OCI-LY1 (cell line): ENCODE results near the gene SENP2.

ENCODE experiments used
- H2AFZ ChIP-seq: fragments of 200-600 bp; sonication (generic), shearing (Covaris generic); 2 replicates; pipeline ENCODE4 v1.6.0; 2014; ENCODE audit warnings: antibody characterized with exemption, mild to moderate bottlenecking, low read length
- H3F3A ChIP-seq: fragments of 200-600 bp; sonication (generic), shearing (Covaris generic); 2 replicates; pipeline ENCODE4 v1.6.0; 2014; ENCODE audit warnings: mild to moderate bottlenecking, antibody characterized with exemption, low read length, moderate library complexity; ENCODE audit not compliant: insufficient read depth
- H3K27ac ChIP-seq: fragments of 200-600 bp; sonication (generic); 2 replicates; pipeline ENCODE4 v1.5.1; 2014; ENCODE audit warnings: low read length, mixed run types, mild to moderate bottlenecking, low read depth; ENCODE audit not compliant: poor library complexity, severe bottlenecking
- H3K27me3 ChIP-seq: fragments of 200-600 bp; sonication (generic); 2 replicates; pipeline ENCODE4 v1.6.0; 2014; ENCODE audit warnings: antibody characterized with exemption, mild to moderate bottlenecking, low read length, moderate library complexity; ENCODE audit not compliant: insufficient read depth
- H3K36me3 ChIP-seq: fragments of 200-600 bp; sonication (generic); 2 replicates; pipeline ENCODE4 v1.6.1; 2014; ENCODE audit warnings: mild to moderate bottlenecking, antibody characterized with exemption, low read length, moderate library complexity, mixed read lengths; ENCODE audit not compliant: insufficient read depth
- H3K4me1 ChIP-seq: fragments of 200-600 bp; sonication (generic); 2 replicates; pipeline ENCODE4 v1.5.1; 2014; ENCODE audit warnings: mild to moderate bottlenecking, low read length, moderate library complexity; ENCODE audit not compliant: insufficient read depth, severe bottlenecking
- H3K4me2 ChIP-seq: fragments of 200-600 bp; sonication (generic), shearing (Covaris generic); 2 replicates; pipeline ENCODE4 v1.6.1; 2014; ENCODE audit warnings: low read length
- H3K4me3 ChIP-seq: fragments of 200-600 bp; sonication (generic); 2 replicates; pipeline ENCODE4 v1.5.1; 2014; ENCODE audit warnings: low read length, low read depth, mild to moderate bottlenecking, mixed read lengths; ENCODE audit not compliant: poor library complexity, severe bottlenecking
- H3K79me2 ChIP-seq: fragments of 200-600 bp; shearing (Covaris generic); 2 replicates; pipeline ENCODE4 v1.6.1; 2016; ENCODE audit warnings: mixed run types, low read length, mixed read lengths; ENCODE audit not compliant: insufficient read depth
- H3K9ac ChIP-seq: fragments of 200-600 bp; sonication (generic), shearing (Covaris generic); 2 replicates; pipeline ENCODE4 v1.6.1; 2014; ENCODE audit warnings: mild to moderate bottlenecking, low read length, mixed read lengths
- H3K9me2 ChIP-seq: fragments of 200-600 bp; sonication (generic), shearing (Covaris generic); 2 replicates; pipeline ENCODE4 v1.6.1; 2014; ENCODE audit warnings: low read depth, mild to moderate bottlenecking, low read length, mixed read lengths
- H3K9me3 ChIP-seq: fragments of 200-600 bp; shearing (Covaris generic); 2 replicates; pipeline ENCODE4 v1.6.1; 2014; ENCODE audit warnings: low read length, mixed read lengths
- H4K20me1 ChIP-seq: fragments of 200-600 bp; sonication (generic), shearing (Covaris generic); 2 replicates; pipeline ENCODE4 v1.6.0; 2016; ENCODE audit warnings: mild to moderate bottlenecking, low read length; ENCODE audit not compliant: insufficient read depth
- CTCF ChIP-seq: fragments of 200-600 bp; sonication (generic), shearing (Covaris generic); IDR thresholded peaks from 2 replicates; pipeline ENCODE4 v1.5.1; 2017; ENCODE audit warnings: mild to moderate bottlenecking, antibody characterized with exemption, low read length, moderate library complexity, mixed read lengths
- EZH2 ChIP-seq: fragments of 200-600 bp; sonication (generic), shearing (Covaris generic); IDR thresholded peaks from 2 replicates; pipeline ENCODE4 v1.8.0; 2017; ENCODE audit warnings: borderline replicate concordance, mixed run types, mild to moderate bottlenecking, antibody characterized with exemption, low read length, moderate library complexity, mixed read lengths

SENP2 gene

GRCh38 chr3:185585859-185586685 lies at the start of gene SENP2:
Gene SENP2 (plus strand): TSS chr3:185586295. CDS start chr3:185586414, 119 bp downstream.
- Histone ChIP-seq H2AFZ (peak within 1 kb of the TSS; percentile 83), H3K9me2 (no peaks in the 10 kb centered on the region), H3K27ac (peak within 1 kb of the TSS; percentile 49), H3K27me3 (no peaks in the 10 kb centered on the region), H3K9me3 (no peaks in the 10 kb centered on the region), H3K9ac (peak within 1 kb of the TSS; percentile 83), H3K4me1 (peaks cover 30% of the 10 kb centered on the region), H3F3A (no peaks in the 10 kb centered on the region), H3K79me2 (peaks cover 26% of the 10 kb centered on the region), H3K4me3 (peak within 1 kb of the TSS; percentile 82), H3K4me2 (peak within 1 kb of the TSS; percentile 84), H4K20me1 (no peaks in the 10 kb centered on the region), H3K36me3 (no peaks in the 10 kb centered on the region)
- TF ChIP-seq EZH2, result no peak
- TF ChIP-seq CTCF, result no peak

- Histone ChIP-seq H3K4me1 (no peaks in the 10 kb centered on the region), H3K4me3 (no peak overlapping the region), H3K9ac (no peak overlapping the region), H3K27ac (no peak overlapping the region), H2AFZ (no peak overlapping the region), H3F3A (no peaks in the 10 kb centered on the region), H4K20me1 (no peaks in the 10 kb centered on the region), H3K9me2 (peaks cover 2% of the 10 kb centered on the region; the same call in 1 of the 2 replicates), H3K9me3 (no peaks in the 10 kb centered on the region), H3K4me2 (no peak overlapping the region), H3K27me3 (no peaks in the 10 kb centered on the region; the same call in 1 of the 2 replicates), H3K36me3 (no peaks in the 10 kb centered on the region), H3K79me2 (no peaks in the 10 kb centered on the region)
- TF ChIP-seq CTCF, result no peak
- no peak for TF ChIP-seq EZH2
These were observed 48.6 kb upstream of the SENP2 start for GRCh38 chr3:185537369-185537970.

DNA sequence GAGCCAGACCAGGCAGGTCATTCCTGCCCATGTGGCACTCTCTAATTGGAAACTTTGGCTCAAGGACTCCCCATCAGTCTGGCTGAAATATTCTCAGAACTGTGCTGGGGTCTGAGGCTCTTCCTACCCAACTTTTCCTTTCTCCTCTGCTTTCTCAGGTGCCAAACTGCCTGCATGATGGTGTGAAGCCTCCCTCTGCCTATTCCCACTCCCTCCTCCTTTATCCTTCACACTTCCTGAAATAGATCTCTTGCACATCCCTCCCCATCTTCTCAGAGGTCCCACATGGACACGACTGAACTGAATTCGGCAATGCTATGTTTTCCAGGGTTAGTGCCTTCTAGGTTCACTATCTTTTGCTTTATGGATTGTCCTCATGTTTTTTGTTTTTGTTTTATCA lies 46.2 kb upstream of the SENP2 start:
- no peaks in the 10 kb centered on the region for H3K4me1 ChIP-seq
- H2AFZ ChIP-seq, result no peak overlapping the region
- H3K9me2 ChIP-seq, result peaks cover 2% of the 10 kb centered on the region; the same call in 1 of the 2 replicates
- H3K4me3 ChIP-seq, result no peak overlapping the region
- TF ChIP-seq CTCF (no peak), EZH2 (no peak)
- no peaks in the 10 kb centered on the region for H3F3A ChIP-seq
- no peak overlapping the region for H3K9ac ChIP-seq
- no peaks in the 10 kb centered on the region for H3K79me2 ChIP-seq
- H4K20me1 ChIP-seq, result no peaks in the 10 kb centered on the region
- H3K4me2 ChIP-seq, result no peak overlapping the region
- H3K27me3 ChIP-seq, result no peaks in the 10 kb centered on the region; the same call in 1 of the 2 replicates
- H3K36me3 ChIP-seq, result no peaks in the 10 kb centered on the region
- H3K9me3 ChIP-seq, result no peaks in the 10 kb centered on the region
- no peak overlapping the region for H3K27ac ChIP-seq
